NCI-H1694 treated with DMSO at 0.1 percent for 48 hours (cell line): Measurements from ENCODE around the gene PDIK1L.

ENCODE experiments used
- DNase-seq: peaks from one replicate; lab custom pipeline; 2025; lab: John Stamatoyannopoulos, UW

The PDIK1L gene

GRCh38 chr1:26155370-26156284 lies 44.0 kb downstream of the PDIK1L start:
- DNase-seq, result no peak

DNA sequence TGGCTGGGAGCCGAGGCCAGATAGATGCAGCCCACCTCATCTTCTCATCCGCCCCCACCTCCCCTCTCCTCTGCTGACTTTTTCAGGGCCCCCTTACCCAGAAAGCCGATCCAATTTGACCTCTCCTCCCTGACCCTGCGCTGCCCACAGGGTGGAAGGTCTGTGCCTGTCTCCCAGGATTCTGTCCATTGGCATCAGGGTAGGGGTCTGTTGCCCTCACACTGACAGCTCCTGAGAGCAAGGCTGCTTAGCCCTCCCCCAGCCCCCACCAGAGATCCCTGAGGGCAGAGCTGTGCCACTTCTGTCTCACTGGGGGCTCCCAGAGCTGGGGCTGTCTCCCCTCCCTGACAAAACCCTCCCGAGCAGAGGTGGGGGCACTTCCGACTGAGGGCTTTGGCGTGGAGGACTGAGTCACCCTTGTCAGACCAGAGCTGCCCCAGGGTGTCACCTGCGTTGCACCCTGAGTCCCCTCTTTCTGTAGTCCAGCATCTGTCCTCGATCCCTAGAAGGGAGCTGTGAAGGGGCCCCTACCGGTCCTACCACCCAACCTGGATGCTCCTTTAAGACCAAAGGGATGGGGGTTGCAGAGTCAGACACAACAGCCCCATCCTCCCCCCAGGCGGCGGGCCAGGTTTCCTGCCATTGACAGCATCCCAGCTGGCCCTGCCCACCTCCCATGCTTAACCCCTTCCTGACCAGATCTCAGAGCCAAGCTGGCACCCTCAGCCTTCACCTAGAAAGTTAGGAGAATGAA lies 44.8 kb downstream of the PDIK1L start:
- no peak for DNase-seq

DNA sequence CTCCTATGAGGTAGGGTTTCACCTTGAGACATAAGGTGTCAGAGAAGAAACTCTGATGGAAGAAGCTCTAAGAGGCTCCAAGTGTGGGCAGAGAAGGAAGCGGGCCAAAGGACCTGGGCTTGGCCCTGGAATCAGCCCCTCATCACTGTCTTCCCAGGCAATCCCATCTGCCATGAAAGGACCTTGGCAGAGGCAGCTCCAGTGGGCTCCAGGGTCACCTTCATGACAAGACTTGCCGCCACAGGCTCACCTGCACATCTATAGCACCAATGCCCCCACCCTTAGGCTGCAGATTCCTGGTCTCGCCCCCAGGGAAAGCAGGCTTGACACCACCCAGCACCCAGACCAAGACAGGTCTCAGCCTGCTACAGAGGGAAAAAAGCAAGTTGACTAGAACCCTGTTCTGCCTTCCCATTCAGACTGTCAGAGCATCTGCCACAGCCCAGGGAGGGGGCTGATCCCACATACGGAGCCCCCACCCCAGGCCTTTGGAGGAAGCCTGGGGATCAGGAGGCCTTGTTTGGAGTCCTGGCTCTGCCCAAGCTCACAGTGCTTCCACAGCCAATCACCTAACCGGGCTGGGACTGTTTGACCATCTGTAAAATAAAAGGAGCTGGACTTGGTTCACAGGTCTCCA lies 46.8 kb downstream of the PDIK1L start:
- no peak for DNase-seq

DNA sequence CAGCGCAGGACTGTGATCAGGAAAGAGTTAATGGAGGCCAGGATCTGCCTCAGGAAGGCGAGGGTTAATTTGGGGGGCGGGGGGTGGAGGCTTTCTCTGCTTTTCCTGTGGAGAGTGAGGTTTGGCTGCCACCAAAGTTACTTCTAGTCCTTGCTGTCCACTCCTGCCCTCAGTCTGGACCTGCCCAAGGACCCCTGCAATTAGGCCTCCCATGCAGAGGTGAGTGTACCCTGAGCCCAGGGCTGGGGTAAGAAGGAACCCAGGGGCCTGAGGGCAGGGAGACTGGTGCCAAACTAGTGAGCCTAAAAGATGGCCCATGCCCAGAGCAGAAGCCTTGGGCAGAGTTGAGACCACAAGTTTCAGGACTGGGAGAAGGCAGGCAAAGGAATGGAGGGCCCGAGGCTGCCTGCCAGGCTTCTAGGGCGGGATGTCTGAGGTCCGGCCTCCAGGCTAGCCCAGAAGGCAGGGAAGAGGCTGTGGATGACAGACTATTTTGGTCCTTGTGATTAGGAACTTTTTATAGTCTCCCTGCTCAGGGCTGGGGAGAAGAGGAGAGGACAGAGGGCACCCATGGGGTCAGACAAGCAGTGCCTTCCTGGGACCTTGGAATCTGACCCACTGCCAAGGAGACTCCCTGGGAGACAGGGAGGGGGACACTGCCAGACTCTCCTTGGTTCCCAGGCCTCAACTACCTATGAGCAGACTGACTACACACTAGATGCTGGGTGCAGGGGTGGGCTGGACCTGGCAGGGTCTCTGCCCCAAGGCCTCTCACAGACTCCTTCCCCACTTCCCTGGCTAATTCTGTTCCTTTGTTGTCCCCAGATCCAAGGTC lies 47.5 kb downstream of the PDIK1L start, which contains the start of gene FAM110D:
TSS of gene FAM110D (plus strand) at position 172 of the 835 bp plus-strand sequence. CDS start 2,213 bp downstream, outside the sequence.
- DNase-seq, result no peak

- no peak for DNase-seq
Observed at GRCh38 chr1:26159743-26160039, 48.1 kb downstream of the PDIK1L start.

- DNase-seq, result no peak
Observed at GRCh38 chr1:26160527-26161414, 49.1 kb downstream of the PDIK1L start.

DNA sequence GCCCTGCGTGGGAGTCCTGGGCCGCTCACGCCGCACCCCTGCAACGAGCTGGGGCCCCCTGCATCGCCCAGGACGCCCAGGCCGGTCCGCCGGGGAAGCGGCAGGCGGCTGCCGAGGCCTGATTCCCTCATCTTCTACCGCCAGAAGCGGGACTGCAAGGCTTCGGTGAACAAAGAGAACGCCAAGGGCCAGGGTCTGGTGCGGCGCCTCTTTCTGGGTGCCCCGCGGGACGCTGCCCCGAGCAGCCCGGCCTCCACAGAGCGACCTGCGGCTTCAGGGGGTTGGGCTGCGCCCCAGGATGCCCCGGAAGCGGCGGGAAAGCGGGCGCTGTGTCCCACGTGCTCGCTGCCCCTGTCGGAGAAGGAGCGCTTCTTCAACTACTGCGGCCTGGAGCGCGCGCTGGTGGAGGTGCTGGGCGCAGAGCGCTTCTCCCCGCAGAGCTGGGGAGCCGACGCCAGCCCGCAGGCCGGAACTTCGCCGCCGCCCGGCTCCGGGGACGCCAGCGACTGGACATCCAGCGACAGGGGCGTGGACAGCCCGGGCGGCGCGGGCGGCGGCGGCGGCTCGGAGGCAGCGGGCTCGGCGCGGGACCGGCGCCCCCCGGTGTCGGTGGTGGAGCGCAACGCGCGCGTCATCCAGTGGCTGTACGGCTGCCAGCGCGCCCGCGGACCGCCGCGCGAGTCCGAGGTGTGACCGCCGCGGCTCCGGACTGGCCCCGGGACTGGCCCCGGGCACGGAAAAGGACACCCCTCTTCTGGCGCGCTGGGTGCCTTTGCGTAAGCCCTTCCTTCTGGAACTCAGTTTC lies 50.0 kb downstream of the PDIK1L start:
- DNase-seq, result no peak

- no peak for DNase-seq
Observed at GRCh38 chr1:26162220-26162709, 50.6 kb downstream of the PDIK1L start.

DNA sequence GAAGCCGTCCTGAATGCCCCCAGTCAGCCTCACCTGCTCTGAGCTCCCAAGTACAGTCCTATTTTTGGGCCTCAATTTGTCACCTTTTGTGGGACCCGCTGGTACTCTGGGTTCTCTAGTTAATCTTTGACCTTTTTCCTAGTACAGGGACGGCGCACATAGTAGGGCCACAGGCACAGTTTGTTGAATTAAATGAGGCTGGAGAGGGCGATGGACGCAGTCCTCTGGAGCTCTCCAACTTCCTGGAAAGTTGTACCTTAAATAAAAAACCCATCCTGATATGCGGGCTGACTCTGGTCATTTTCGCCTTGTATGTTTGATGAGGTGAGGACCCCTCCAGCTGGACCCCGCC lies 52.0 kb downstream of the PDIK1L start:
- DNase-seq, result no peak

DNA sequence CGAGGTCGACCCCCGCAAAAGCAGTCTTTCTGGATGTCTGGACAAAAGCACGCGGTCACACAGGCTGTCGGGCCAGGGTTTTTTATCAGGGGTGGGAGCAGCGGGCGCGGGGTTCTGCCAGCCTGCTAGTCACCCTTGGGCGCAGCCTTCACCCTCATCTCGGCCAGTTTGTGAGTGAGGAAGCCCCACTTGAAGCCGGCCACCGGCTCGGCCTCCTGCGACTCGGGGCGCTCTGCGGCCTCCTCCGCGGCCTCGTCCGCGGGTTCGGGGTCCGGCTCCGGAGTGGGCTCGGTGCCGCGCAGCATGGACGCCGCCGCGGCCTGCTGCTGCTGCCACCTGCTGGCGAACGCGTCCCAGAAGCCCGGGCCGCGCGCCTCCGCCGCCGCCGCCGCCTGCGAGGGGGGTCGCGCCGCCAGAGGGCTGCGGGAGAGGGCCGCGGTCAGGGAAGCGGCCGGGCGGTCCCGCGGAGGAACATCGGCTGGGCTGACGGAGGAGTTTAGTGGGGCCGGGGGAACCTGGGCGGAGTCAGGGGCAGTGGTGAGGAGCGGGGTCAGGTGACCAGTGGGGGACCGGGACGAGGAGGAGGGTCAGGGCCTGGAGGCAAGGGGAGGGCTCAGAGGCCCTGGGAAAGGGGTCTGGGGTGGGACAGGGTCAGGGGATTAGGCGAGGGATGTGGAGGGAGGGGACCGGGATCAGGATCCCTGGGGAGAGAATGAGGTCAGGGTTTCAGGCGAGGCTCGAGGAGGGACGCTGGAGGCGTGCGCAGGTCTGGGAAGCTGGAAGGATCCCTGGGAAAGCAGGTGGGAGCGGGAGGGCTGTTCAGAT lies 52.6 kb downstream of the PDIK1L start:
- no peak for DNase-seq

GRCh38 chr1:26164861-26165842 lies 53.5 kb downstream of the PDIK1L start:
- no peak for DNase-seq

DNA sequence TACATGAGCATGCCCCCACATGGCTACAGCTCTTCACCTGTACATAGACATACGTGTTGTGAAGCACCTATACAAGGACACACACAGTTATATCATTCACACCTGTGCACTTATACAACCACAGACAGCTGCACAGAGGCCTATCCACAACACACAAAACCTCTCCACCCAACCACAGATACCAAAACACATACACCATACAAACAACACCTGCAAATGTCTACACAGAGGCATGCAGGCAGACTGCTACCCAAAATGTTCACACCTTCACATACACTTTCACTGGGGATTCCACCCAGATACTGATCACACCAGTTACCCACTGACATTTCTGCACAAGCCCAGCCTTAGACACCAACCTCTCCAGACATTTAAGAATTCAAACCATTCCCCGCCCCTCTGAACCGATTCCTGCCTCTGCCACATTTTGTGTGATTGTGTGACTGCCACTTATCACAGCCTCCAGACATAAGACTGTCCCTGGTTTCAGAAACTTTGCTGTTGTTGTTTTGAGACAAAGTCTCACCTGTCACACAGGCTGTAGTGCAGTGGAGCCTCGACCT lies 55.2 kb downstream of the PDIK1L start:
- no peak for DNase-seq

DNA sequence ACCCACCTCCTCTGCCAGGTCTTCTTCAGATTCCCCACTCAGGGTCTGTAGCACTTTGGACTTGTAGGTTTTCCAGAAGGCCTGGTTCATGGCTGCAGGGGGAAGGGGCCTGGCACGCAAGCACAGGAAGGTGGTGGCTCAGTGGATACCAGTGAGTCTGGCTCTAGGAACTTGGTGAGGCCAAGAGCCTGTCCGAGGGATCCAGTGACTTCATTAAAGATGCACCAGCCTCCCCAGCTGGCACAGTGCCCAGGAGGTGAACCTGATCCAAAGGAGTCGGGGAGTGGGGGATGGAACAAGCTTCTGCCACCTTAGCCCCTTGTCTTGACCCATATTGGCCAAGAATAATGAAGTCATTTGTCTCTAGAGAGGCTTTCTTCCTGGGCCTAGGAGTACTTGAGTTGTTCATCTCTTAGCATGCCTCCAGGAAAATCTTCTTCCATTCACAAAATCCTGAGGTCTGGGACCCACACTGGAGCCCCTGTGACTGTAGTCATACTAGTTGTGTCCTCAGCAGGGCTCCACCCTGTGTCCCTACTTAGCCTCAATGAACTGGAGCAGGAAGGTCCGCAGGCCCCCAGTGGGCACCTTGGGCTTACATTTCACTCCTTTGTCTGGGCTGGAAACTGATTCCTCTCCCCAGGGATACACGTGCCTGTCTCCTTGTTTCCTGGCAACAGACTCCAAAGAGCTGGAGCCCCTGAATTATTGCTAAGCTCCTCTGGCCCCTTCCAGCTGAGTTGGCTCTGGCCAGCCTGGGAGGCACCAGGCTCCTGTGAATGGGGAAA lies 57.0 kb downstream of the PDIK1L start, which contains the start of gene C1orf232:
TSS of gene C1orf232 (minus strand) at position 554 of the 788 bp plus-strand sequence. CDS start at position 90, 464 bp downstream.
- no peak for DNase-seq

- DNase-seq, result no peak
Observed at GRCh38 chr1:26169198-26169554, 57.6 kb downstream of the PDIK1L start.

DNA sequence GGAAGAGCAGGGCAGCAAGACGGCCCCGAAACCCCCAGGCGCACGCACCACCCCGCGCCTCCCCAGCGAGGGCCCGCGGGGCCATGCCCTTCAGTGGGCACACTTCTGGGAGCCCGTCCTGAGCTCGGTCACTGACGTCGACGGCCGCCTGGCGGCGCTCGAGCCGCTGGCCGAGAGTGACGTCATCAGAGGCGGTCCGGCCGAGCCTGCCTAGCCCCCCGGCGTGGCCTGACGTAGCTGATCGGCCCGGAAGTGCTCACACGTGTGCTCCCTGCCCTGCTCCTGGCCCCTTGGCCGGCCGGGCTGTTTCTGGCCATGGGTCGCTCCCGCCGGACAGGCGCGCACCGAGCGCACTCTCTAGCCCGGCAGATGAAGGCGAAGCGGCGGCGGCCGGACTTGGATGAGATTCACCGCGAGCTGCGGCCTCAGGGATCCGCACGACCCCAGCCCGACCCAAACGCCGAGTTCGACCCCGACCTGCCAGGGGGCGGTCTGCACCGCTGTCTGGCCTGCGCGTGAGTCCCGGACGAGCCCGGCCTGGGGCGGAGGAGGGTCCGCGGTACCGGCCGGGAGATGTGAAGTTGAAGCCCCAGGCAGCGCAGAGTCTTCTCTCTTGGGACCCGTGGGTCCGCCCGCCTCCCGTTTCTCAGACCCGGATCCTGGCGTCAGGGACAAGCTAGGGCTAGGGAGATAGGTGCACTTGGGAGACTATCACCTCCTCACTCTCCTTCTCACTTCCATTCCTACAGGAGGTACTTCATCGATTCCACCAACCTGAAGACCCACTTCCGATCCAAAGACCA lies 58.2 kb downstream of the PDIK1L start, which contains the start of gene ZNF593:
TSS of gene ZNF593 (plus strand) at position 240 of the 803 bp plus-strand sequence. CDS start at position 316, 76 bp downstream.
- DNase-seq, result peak; percentile 57

GRCh38 chr1:26170472-26170821 lies 58.8 kb downstream of the PDIK1L start:
- DNase-seq, result no peak
